CD4-positive, alpha-beta T cell (primary cell): ENCODE data around the gene IL17B. TPM values are rescaled to one million over a fixed set of nuclear protein-coding genes. Genes with fewer than 3 reads are reported as not detected.

Experiments used
- ATAC-seq: fragments of 200-7000 bp; cut with Tn5 transposase; one replicate; pipeline ENCODE4 v1.10.0; 2022; ENCODE audit warnings: mild to moderate bottlenecking; ENCODE audit not compliant: poor library complexity
- CTCF ChIA-PET: fragments of 350-600 bp; sonication (Branson Sonifier 250); formaldehyde crosslinking; loops from one replicate; lab custom pipeline; 2021; ENCODE audit warnings: antibody characterized with exemption, inconsistent platforms; lab: Charles Lee
- POLR2A ChIA-PET: fragments of 350-600 bp; sonication (Branson Sonifier 250); formaldehyde crosslinking; loops from one replicate; lab custom pipeline; 2021; ENCODE audit warnings: antibody characterized with exemption, inconsistent platforms; lab: Charles Lee
- DNase-seq, 14 experiments: peaks; one replicate each; pipeline ENCODE4 v3.0.0-alpha.2; 2013 to 2020; ENCODE audit warnings: mixed read lengths in 2 of 14
- H3K27ac ChIP-seq, 2 donors: one replicate each; pipeline versions ENCODE4 v1.5.1 to v1.7.0; 2013; ENCODE audit warnings: low read length in 2 of 2, low read depth in 1 of 2, mild to moderate bottlenecking in 1 of 2
- H3K27me3 ChIP-seq, 2 experiments: 1 replicate in 1 of 2; 2 replicates in 1 of 2; pipeline versions ENCODE4 v1.6.1 to v1.7.0; 2013; ENCODE audit warnings: low read length in 2 of 2, control low read depth in 1 of 2, mild to moderate bottlenecking in 1 of 2, moderate library complexity in 1 of 2; ENCODE audit not compliant: insufficient read depth in 2 of 2, control insufficient read depth in 1 of 2
- H3K36me3 ChIP-seq: one replicate; pipeline ENCODE4 v1.6.1; 2013; ENCODE audit warnings: low read length, control low read depth; ENCODE audit not compliant: insufficient read depth
- H3K4me1 ChIP-seq: one replicate; pipeline ENCODE4 v1.6.1; 2013; ENCODE audit warnings: low read length, control low read depth; ENCODE audit not compliant: insufficient read depth
- H3K4me3 ChIP-seq: one replicate; pipeline ENCODE4 v1.5.1; 2013; ENCODE audit warnings: mild to moderate bottlenecking, low read length, moderate library complexity
- H3K9me3 ChIP-seq, 2 experiments: 1 replicate in 1 of 2; 2 replicates in 1 of 2; pipeline versions ENCODE4 v1.6.1 to v1.7.0; 2013; ENCODE audit warnings: low read length in 2 of 2, mild to moderate bottlenecking in 2 of 2, control low read depth in 1 of 2, moderate library complexity in 1 of 2; ENCODE audit not compliant: control insufficient read depth in 1 of 2, insufficient read depth in 1 of 2
- H3K27ac Mint-ChIP-seq: one replicate; pipeline ENCODE4 v1.8.0; 2020; ENCODE audit warnings: mixed read lengths
- H3K27me3 Mint-ChIP-seq: one replicate; pipeline ENCODE4 v1.8.0; 2021; ENCODE audit warnings: mixed read lengths
- H3K36me3 Mint-ChIP-seq: one replicate; pipeline ENCODE4 v1.8.0; 2021; ENCODE audit warnings: low read depth, mixed read lengths
- H3K4me1 Mint-ChIP-seq: one replicate; pipeline ENCODE4 v1.8.0; 2021; ENCODE audit warnings: low read depth, mixed read lengths
- H3K4me3 Mint-ChIP-seq: one replicate; pipeline ENCODE4 v1.8.0; 2020; ENCODE audit warnings: mild to moderate bottlenecking, mixed read lengths
- H3K9me3 Mint-ChIP-seq: one replicate; pipeline ENCODE4 v1.8.0; 2020; ENCODE audit warnings: mixed read lengths
- intact Hi-C, 2 experiments: fragments of 100-400 bp; cut with DNase I in 1 of 2; cut with micrococcal nuclease in 1 of 2; formaldehyde crosslinking; loops; one replicate each; pipeline versions ENCODE4 v1.15.1 to v1.9.0; 2023 to 2025; cut with DNase I, micrococcal nuclease
- total RNA-seq, 174 experiments: library from RNA in 2 of 174; stranded (reverse) in 2 of 174; gene quantifications; one replicate each; pipeline ENCODE4 v1.2.3 and lab custom pipeline; 2021 to 2026
- TF ChIP-seq, protein P1 (sequence below): fragments of 200-600 bp; IDR thresholded peaks from one replicate; pipeline ENCODE4 v1.8.0; 2022; ENCODE audit warnings: antibody characterized with exemption, mild to moderate bottlenecking

Gene IL17B
- total RNA-seq, 2 experiments from 2014 or later: not detected

DNA sequence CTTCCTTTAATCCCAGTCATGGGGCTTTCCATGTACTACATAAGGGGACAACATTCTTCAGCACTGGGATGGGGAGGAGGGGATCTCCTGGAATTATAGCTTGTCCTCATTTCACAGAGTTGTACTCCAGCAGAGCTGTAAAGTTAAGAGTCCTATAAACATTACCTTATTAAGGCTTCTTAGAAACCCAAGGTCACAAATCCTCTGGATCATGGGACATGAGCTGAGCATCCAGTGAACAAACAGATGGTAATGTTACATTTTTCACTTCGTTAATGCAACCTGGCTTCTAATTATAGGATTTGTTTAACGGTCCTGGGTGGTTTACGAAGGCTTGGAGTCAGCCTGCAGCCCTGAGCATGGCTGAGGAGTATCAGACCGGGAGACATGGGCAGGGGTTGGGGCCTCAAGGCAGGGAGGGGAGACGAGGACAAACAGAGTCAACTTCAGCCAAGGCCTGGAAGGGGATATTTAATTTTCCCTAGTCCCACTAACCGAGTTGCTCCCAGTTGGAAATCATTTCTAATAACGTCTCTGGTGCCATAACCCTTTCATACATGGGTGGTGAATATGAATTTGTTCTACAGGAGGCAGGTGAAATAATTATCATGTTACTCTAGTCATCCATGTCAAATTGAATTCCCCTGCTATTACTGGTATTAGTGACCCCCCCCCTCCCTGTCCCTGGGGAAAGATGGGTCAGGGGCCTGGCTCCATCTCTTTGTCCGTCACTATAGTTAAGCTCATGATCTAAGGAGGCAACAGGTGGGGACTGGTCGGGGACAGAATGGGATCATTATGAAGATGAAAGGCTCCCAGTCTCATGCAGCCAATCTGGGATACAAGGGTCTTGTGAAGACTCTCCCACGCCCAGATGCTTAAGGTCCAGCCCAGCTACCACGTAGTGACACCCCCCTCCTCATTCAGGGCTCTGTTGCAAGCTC is 10.7 kb upstream of the IL17B start:
- POLR2A ChIA-PET: no interaction called here
- no peak overlapping the region for H3K4me3 Mint-ChIP-seq
- peaks cover 5% of the 10 kb centered on the region for H3K4me1 Mint-ChIP-seq
- ATAC-seq (no peak), DNase-seq (no peak)
- Histone ChIP-seq H3K4me3 (no peak overlapping the region), H3K36me3 (no peaks in the 10 kb centered on the region), H3K9me3 (no peaks in the 10 kb centered on the region), H3K27ac (no peak overlapping the region), H3K4me1 (no peaks in the 10 kb centered on the region), H3K27me3 (peaks cover 0 to 2% of the 10 kb centered on the region in 2 experiments)
- CTCF ChIA-PET: no interaction called here
- peak overlapping the region; percentile 22 for H3K27ac Mint-ChIP-seq
- no peaks in the 10 kb centered on the region for H3K9me3 Mint-ChIP-seq
- TF ChIP-seq, protein P1, sequence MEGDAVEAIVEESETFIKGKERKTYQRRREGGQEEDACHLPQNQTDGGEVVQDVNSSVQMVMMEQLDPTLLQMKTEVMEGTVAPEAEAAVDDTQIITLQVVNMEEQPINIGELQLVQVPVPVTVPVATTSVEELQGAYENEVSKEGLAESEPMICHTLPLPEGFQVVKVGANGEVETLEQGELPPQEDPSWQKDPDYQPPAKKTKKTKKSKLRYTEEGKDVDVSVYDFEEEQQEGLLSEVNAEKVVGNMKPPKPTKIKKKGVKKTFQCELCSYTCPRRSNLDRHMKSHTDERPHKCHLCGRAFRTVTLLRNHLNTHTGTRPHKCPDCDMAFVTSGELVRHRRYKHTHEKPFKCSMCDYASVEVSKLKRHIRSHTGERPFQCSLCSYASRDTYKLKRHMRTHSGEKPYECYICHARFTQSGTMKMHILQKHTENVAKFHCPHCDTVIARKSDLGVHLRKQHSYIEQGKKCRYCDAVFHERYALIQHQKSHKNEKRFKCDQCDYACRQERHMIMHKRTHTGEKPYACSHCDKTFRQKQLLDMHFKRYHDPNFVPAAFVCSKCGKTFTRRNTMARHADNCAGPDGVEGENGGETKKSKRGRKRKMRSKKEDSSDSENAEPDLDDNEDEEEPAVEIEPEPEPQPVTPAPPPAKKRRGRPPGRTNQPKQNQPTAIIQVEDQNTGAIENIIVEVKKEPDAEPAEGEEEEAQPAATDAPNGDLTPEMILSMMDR: no peak
- intact Hi-C loops: no loop called here
- no peaks in the 10 kb centered on the region for H3K27me3 Mint-ChIP-seq
- H3K36me3 Mint-ChIP-seq: no peaks in the 10 kb centered on the region

DNA sequence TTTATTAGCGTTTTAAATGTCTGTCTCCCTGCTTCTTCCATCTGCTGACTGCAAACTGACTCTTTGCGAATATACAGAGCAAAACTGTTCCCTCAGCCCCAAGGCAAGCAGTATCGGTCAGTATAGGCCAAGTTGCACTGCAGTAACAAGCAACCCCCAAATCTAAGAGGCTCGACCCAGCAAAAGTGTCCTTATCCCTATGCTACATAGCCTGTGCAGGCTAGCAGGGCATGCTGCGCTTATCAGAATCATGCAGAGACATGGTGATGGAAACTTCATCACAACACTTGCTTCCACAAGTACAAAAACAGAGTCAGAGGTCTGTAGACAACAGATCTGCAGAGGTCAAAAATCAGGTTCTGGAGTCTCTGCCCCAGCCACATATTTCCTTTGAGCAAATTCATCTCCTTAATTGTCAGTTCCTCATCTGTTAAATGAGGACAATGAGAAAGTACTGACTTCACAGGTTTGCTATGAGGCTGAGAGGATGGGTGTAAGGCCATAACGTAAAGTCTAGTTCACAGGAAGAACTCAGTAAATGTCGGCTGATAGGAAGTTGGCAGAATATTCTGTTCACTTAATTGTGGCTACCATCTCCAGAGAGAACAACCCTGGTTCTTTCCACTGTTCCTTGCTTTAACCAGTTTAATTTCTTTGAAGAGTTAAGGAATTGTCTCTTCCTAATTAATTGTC is 9.6 kb upstream of the IL17B start:
- no peaks in the 10 kb centered on the region for H3K36me3 Mint-ChIP-seq
- H3K4me3 Mint-ChIP-seq: no peak overlapping the region
- H3K4me3 ChIP-seq: no peak overlapping the region
- peaks cover 5% of the 10 kb centered on the region for H3K4me1 Mint-ChIP-seq
- H3K9me3 ChIP-seq: no peaks in the 10 kb centered on the region
- DNase-seq: no peak
- CTCF ChIA-PET: no interaction called here
- TF ChIP-seq, protein P1: no peak
- H3K27me3 ChIP-seq: peaks cover 0 to 2% of the 10 kb centered on the region in 2 experiments
- H3K36me3 ChIP-seq: no peaks in the 10 kb centered on the region
- no peaks in the 10 kb centered on the region for H3K27me3 Mint-ChIP-seq
- intact Hi-C loops: no loop called here
- no peak for ATAC-seq
- no peaks in the 10 kb centered on the region for H3K9me3 Mint-ChIP-seq
- POLR2A ChIA-PET: no interaction called here
- H3K27ac ChIP-seq: no peak overlapping the region
- peak overlapping the region; percentile 22 for H3K27ac Mint-ChIP-seq
- no peaks in the 10 kb centered on the region for H3K4me1 ChIP-seq

DNA sequence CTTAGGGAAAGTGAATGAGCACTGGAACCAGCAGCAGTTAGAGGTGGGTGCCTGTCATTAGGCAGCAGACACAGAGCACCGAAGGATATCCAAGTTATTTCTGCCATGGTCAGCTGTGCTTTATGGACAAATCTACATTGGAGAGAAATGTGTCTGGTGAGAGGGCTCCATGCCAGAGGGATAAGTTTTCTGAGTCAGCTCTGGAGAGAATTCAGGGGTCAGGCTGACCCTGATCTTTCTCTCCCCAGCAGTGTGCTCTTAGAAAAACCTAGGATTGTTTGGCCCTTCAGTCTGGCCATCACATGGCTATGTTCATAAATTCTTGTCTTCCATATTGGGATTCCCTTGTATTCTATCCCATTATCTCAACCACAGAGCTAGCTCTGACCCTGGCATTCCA is 8.9 kb upstream of the IL17B start:
- Histone ChIP-seq H3K27ac (no peak overlapping the region), H3K9me3 (no peaks in the 10 kb centered on the region), H3K4me1 (no peaks in the 10 kb centered on the region), H3K27me3 (peaks cover 0 to 2% of the 10 kb centered on the region in 2 experiments), H3K4me3 (no peak overlapping the region), H3K36me3 (no peaks in the 10 kb centered on the region)
- Mint-ChIP-seq H3K9me3 (no peaks in the 10 kb centered on the region), H3K36me3 (no peaks in the 10 kb centered on the region), H3K4me1 (peaks cover 5% of the 10 kb centered on the region), H3K4me3 (no peak overlapping the region), H3K27me3 (no peaks in the 10 kb centered on the region), H3K27ac (no peak overlapping the region)
- ATAC-seq (no peak), DNase-seq (no peak)
- TF ChIP-seq, protein P1: no peak
- CTCF ChIA-PET: no interaction called here
- POLR2A ChIA-PET: no interaction called here
- intact Hi-C loops: no loop called here
